VCaP (cell line): ENCODE results near the gene HLA-DMB.

Experiments
- H3K27ac ChIP-seq: fragments of 450-650 bp; 2 replicates; pipeline ENCODE4 v1.5.1; 2017
- TF ChIP-seq, protein P1 (sequence below): fragments of 450-650 bp; conservative IDR thresholded peaks from 2 replicates; pipeline ENCODE4 v1.5.1; 2017; ENCODE audit warnings: mild to moderate bottlenecking, moderate library complexity

The HLA-DMB gene

DNA sequence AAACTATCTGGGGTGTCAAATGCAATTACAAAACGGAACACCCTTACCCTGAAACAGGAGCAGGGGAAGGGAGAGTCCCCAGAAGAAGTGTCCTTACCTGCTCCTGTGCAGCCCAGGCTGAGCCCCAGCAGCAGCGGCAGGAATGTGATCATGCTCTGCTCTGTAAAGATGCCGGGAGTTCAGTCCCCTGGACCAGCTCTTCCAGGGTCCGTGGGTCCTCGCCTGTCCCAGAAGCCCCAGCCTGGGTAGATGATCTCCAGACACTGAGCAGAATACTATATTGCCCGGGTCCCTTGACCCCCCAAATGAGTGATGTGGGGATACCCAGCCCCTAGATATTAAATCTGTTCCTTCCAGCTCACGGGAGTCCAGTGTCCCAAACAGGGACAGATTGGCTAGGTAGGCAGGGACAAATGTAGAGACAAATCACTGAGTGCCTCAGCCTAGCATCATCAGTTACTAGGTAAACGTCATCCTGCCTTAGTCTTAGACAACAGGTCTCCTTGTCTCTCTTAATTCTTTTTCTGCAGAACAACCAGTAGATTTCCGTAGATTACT, at the start of gene HLA-DMB:
Gene HLA-DMB (minus strand): TSS at position 373 of the 558 bp plus-strand sequence. CDS start 221 bp downstream, at position 152.
- peak within 1 kb of the TSS; percentile 92 for H3K27ac ChIP-seq
- TF ChIP-seq, protein P1, sequence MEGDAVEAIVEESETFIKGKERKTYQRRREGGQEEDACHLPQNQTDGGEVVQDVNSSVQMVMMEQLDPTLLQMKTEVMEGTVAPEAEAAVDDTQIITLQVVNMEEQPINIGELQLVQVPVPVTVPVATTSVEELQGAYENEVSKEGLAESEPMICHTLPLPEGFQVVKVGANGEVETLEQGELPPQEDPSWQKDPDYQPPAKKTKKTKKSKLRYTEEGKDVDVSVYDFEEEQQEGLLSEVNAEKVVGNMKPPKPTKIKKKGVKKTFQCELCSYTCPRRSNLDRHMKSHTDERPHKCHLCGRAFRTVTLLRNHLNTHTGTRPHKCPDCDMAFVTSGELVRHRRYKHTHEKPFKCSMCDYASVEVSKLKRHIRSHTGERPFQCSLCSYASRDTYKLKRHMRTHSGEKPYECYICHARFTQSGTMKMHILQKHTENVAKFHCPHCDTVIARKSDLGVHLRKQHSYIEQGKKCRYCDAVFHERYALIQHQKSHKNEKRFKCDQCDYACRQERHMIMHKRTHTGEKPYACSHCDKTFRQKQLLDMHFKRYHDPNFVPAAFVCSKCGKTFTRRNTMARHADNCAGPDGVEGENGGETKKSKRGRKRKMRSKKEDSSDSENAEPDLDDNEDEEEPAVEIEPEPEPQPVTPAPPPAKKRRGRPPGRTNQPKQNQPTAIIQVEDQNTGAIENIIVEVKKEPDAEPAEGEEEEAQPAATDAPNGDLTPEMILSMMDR, result no peak

DNA sequence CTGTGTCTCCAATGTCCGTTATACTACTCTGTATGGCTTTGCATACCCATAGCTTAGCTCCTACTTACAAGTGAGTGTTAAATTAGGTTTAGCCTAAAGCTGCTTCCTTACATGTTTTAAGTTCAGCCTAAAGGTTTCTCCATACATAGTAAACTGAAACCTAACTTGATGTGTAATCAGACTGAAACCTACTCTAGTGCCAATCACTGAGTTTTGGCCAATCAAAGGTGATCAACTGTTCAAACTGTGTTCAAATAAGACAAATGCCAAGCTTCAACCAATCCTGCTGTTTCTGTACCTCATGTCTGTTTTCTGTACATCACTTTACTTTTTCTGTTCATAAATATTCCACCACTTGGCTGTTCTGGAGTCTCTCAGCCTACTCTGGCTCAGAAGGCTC, 48.5 kb upstream of the HLA-DMB start:
- H3K27ac ChIP-seq, result no peak overlapping the region
- TF ChIP-seq, protein P1, result no peak

DNA sequence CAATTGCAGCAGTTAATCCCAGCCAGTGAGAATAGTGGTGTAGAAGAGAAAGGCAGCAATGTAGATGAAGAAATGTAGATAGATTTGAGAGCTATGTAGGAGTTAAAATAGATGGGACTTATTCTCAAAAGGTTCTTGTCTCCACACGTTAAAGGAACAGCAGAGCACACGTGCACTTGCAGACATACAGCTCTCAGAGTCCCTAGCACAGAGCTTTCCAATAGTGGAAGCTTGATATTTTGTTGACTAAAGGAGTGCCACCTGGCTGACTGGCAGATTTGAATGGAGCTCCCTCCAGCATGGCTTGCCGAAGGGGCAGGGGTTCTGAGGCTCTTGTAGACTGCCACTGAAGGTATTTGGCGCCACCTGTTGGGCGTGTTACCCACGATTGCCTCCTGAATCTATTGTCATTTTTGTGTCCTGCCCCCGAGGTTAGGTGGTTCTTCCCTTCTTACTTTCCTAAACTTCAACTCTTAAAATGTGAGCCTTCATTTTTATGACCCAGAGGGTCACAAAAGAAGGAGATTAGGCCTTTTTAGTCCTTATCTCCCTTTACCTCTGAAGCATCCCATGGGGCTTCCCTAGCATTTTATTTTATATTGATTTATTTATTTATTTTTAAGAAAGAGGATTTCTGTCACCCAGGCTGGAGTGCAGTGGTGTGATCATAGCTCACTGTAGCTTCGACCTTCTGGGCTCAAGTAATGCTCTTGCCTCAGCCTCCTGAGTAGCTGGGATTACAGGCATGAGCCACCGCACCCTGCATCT, 44.0 kb upstream of the HLA-DMB start:
- TF ChIP-seq, protein P1, result peak; percentile 89
- H3K27ac ChIP-seq, result peak overlapping the region; percentile 50

DNA sequence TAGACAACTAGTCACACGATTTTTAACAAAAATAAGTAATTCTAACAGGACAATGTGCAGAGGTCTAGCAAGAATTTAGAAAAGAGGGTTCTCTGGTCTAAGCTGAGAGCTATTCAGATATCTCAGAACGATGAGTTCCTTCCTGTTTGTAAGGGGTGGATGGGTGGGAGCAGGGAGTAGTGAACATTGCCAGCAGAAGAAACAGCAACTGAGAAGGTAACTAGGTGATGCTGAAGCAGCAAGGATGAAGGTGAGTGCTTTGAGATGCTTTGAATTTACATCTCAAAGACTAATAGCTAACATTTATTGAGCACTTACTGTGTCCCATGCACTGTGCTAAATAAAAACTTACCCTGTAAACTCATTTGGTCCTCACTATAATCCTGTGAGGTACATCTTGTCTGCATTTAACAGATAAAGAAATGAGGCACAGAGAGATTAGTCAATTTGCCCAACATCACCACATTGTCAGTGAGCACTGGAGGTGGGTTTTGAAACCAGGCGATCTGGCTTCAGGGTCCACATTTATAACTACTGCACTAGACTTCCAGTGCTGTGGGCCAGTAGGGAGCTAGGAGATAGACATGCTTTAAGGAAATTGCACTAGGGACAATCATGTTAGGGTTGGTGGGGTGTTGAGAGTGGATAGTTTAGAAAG, 43.3 kb upstream of the HLA-DMB start:
- TF ChIP-seq, protein P1, result no peak
- H3K27ac ChIP-seq, result peak overlapping the region; percentile 50

DNA sequence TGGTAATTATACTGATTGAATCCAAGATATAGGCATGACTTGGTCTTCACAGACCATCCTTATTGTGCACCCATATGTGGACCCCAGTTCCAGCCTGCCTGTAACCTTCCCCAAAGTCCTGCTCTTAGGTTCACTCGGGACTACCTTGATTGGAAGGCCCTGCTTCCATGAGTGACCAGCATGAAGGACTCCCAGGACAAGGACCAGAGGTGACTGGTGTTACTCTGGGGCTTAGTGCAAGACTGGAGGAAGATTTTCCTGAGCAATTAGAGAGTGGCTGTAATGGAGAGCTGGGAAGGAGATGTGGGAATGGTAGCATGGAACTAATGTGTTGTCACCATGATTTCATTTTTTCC, 42.6 kb upstream of the HLA-DMB start:
- TF ChIP-seq, protein P1, result no peak
- H3K27ac ChIP-seq, result peak overlapping the region; percentile 50

DNA sequence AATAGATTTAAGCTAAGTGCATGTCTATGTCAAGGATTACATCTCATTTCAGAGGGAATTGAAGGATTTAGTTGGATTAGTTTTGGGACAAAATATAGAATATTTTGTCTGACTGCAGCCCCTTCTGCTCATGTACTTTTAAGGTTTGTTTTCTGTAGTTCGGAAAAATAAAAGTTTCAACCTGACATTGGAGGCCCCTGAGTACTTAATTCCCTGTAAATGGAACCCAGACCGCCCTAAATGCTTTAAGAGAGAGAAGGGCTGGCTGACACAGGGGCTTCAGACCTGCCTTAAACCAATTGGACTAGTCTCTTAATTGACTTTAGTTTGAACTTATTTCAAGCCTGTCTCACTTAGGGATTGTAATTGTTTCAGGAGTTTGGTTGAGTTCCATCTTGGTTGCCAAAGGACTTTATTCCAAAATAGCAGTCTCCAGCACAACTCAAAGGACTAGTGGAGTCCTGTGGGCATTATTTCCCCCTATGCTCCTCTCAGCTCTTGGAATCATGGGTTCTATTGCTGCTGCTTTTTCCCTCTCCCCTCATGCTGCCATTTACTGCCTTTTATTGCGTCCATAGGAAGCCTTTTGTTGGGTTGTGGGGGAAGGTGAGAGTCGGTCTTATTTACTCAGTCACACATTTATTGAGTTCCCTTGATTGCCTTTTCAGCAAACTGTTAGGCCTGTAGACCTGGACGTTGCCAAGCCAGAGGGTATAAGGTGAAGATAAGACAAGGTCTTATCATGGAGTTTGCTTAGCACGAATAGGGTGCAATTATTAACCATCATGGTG, 42.1 kb upstream of the HLA-DMB start:
- H3K27ac ChIP-seq, result peak overlapping the region; percentile 50
- TF ChIP-seq, protein P1, result no peak
